Measurements from ENCODE around the gene APOBEC3H. TPM values are rescaled to one million over a fixed set of nuclear protein-coding genes. Genes with fewer than 3 reads are reported as not detected.

The APOBEC3H gene
- total RNA-seq, 4 donors from 2014 or later, result 0.39 TPM; not detected in 3

DNA sequence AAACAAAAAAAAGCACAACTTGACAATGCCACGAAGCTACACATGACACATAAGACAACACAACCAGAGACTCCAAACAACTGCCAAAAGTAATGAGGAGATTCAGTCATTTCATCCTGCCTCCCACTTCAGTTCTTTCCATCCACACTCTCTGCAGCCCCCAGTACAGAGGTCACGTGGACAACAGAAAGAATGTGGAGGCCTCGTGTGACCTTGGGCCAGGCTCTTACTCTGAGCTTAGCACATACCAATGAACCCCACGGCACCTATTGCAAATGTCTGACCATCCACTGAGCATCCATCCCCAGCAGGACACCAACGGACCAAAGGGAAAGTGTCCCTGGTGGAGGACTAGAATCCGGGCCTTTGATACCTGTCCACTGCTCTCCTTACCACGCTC lies 42.9 kb downstream of the APOBEC3H start:
- no peak for DNase-seq (ENCODE audit: extremely low spot score)
- no peak overlapping the region for H3K4me3 ChIP-seq
- 64% methylated on average over 5 of the region's 7 CpGs for WGBS
- peaks cover 22 to 47% (median 33%) of the 10 kb centered on the region in 4 donors for H3K4me1 ChIP-seq
- no peak overlapping the region for H3K27ac ChIP-seq (replicated peaks in 1 of 4)
- no peaks in the 10 kb centered on the region for H3K9me3 ChIP-seq
- intact Hi-C loops (cut with DNase I), result loop anchor here (5.0 kb wide), 1 partner anchor 273 kb away; no protein-coding TSS in a partner anchor
- no peak for TF ChIP-seq POLR2A (IDR thresholded peaks at IDR 0.05; ENCODE audit: low read depth)
- peaks cover 5 to 56% (median 24%) of the 10 kb centered on the region in 4 donors for H3K36me3 ChIP-seq
- no peaks in the 10 kb centered on the region for H3K27me3 ChIP-seq

- peaks cover 5 to 46% (median 24%) of the 10 kb centered on the region in 4 donors for H3K36me3 ChIP-seq
- TF ChIP-seq POLR2A (IDR thresholded peaks at IDR 0.05; ENCODE audit: low read depth), result no peak
- TF ChIP-seq POLR2AphosphoS5 (IDR thresholded peaks at IDR 0.05), result no peak
- no peak for TF ChIP-seq CTCF (IDR thresholded peaks at IDR 0.05)
- no peak for TF ChIP-seq EP300 (IDR thresholded peaks at IDR 0.05)
- no peak for DNase-seq (ENCODE audit: extremely low spot score)
- H3K9me3 ChIP-seq, result no peaks in the 10 kb centered on the region
- H3K4me1 ChIP-seq, result peaks cover 36 to 55% (median 43%) of the 10 kb centered on the region in 4 donors
- intact Hi-C loops (cut with DNase I), result loop anchor here (5.0 kb wide), 1 partner anchor 275 kb away; no protein-coding TSS in a partner anchor
- H3K4me3 ChIP-seq, result no peak overlapping the region
- 89% methylated on average over 12 of the region's 14 CpGs for WGBS
- H3K27me3 ChIP-seq, result no peaks in the 10 kb centered on the region
- H3K27ac ChIP-seq (replicated peaks in 1 of 4), result no peak overlapping the region
Observed at GRCh38 chr22:39142088-39142680, 45.1 kb downstream of the APOBEC3H start.

- DNase-seq (ENCODE audit: extremely low spot score), result no peak
- H3K27ac ChIP-seq (replicated peaks in 1 of 4), result peak overlapping the region; percentile 97 to 99 (median 98)
- H3K36me3 ChIP-seq, result peaks cover 0 to 40% (median 20%) of the 10 kb centered on the region in 4 donors
- intact Hi-C loops (cut with DNase I), result loop anchor here (5.0 kb wide), 1 partner anchor 277 kb away; no protein-coding TSS in a partner anchor
- peaks cover 54 to 76% (median 63%) of the 10 kb centered on the region in 4 donors for H3K4me1 ChIP-seq
- WGBS, result 9% methylated on average over 21 of the region's 22 CpGs
- H3K4me3 ChIP-seq, result peak overlapping the region; percentile 68 to 96 (median 90)
- no peaks in the 10 kb centered on the region for H3K27me3 ChIP-seq
- no peaks in the 10 kb centered on the region for H3K9me3 ChIP-seq
- TF ChIP-seq POLR2AphosphoS5 (IDR thresholded peaks at IDR 0.05) (peak in 1 of 2 donors; percentile 11), EP300 (IDR thresholded peaks at IDR 0.05) (no peak), POLR2A (IDR thresholded peaks at IDR 0.05; ENCODE audit: low read depth) (no peak)
Observed at GRCh38 chr22:39144101-39144767, 47.2 kb downstream of the APOBEC3H start.

- intact Hi-C loops (cut with DNase I), result no loop called here
- no peaks in the 10 kb centered on the region for H3K9me3 ChIP-seq
- H3K27ac ChIP-seq (replicated peaks in 1 of 4), result peak overlapping the region; percentile 97 to 99 (median 98)
- H3K36me3 ChIP-seq, result peaks cover 0 to 30% (median 13%) of the 10 kb centered on the region in 4 donors
- WGBS, result 79% methylated on average over 3 of the region's 6 CpGs
- TF ChIP-seq EP300 (IDR thresholded peaks at IDR 0.05) (no peak), POLR2A (IDR thresholded peaks at IDR 0.05; ENCODE audit: low read depth) (no peak), CTCF (IDR thresholded peaks at IDR 0.05) (no peak), POLR2AphosphoS5 (IDR thresholded peaks at IDR 0.05) (no peak)
- peaks cover 69 to 89% (median 84%) of the 10 kb centered on the region in 4 donors for H3K4me1 ChIP-seq
- no peaks in the 10 kb centered on the region for H3K27me3 ChIP-seq
- peak overlapping the region; percentile 68 to 96 (median 90) for H3K4me3 ChIP-seq
- DNase-seq (ENCODE audit: extremely low spot score), result no peak
Observed at GRCh38 chr22:39146256-39147101, 49.4 kb downstream of the APOBEC3H start.

GRCh38 chr22:39147335-39148025 lies 50.4 kb downstream of the APOBEC3H start:
- H3K27me3 ChIP-seq, result no peaks in the 10 kb centered on the region
- DNase-seq (ENCODE audit: extremely low spot score), result no peak
- peaks cover 0 to 24% (median 11%) of the 10 kb centered on the region in 4 donors for H3K36me3 ChIP-seq
- peaks cover 73 to 85% (median 83%) of the 10 kb centered on the region in 4 donors for H3K4me1 ChIP-seq
- no peaks in the 10 kb centered on the region for H3K9me3 ChIP-seq
- H3K27ac ChIP-seq (replicated peaks in 1 of 4), result peak overlapping the region; percentile 97 to 99 (median 98)
- TF ChIP-seq POLR2A (IDR thresholded peaks at IDR 0.05; ENCODE audit: low read depth) (no peak), CTCF (IDR thresholded peaks at IDR 0.05) (no peak), EP300 (IDR thresholded peaks at IDR 0.05) (no peak), POLR2AphosphoS5 (IDR thresholded peaks at IDR 0.05) (no peak)
- 48% methylated on average over 3 of the region's 5 CpGs for WGBS
- H3K4me3 ChIP-seq, result no peak overlapping the region
- intact Hi-C loops (cut with DNase I), result no loop called here

Data from esophagus muscularis mucosa (tissue), 4 donors.